OCI-LY3 (cell line): Measurements from ENCODE around the gene HELQ.

ENCODE experiments used
- H2AFZ ChIP-seq: fragments of 200-600, 300-600 bp; shearing (Covaris generic); 2 replicates; pipeline ENCODE4 v1.6.0; 2014; ENCODE audit warnings: antibody characterized with exemption, low read depth, low read length
- H3K27ac ChIP-seq: fragments of 200-600, 300-600 bp; sonication (generic); 2 replicates; pipeline ENCODE4 v1.5.1; 2014; ENCODE audit warnings: mild to moderate bottlenecking, low read length, moderate library complexity, mixed read lengths
- H3K27me3 ChIP-seq: fragments of 200-600, 300-600 bp; sonication (generic); 2 replicates; pipeline ENCODE4 v1.6.1; 2014; ENCODE audit warnings: low read depth, low read length, mixed read lengths
- H3K36me3 ChIP-seq: fragments of 200-600, 300-600 bp; sonication (generic); replicated peaks from 2 replicates; pipeline ENCODE3; 2014; ENCODE audit warnings: low read depth, low read length, mixed read lengths
- H3K4me1 ChIP-seq: fragments of 300-600, 200-600 bp; sonication (generic); 2 replicates; pipeline ENCODE4 v1.6.1; 2014; ENCODE audit warnings: low read length, mixed read lengths
- H3K4me2 ChIP-seq: fragments of 200-600, 300-600 bp; sonication (generic); 2 replicates; pipeline ENCODE4 v1.6.1; 2014; ENCODE audit warnings: low read length, mixed read lengths
- H3K4me3 ChIP-seq: fragments of 300-600, 200-600 bp; sonication (generic); 2 replicates; pipeline ENCODE4 v1.5.1; 2014; ENCODE audit warnings: antibody characterized with exemption, mild to moderate bottlenecking, low read length, moderate library complexity
- H3K79me2 ChIP-seq: fragments of 300-600, 200-600 bp; shearing (Covaris generic); 2 replicates; pipeline ENCODE4 v1.6.1; 2014; ENCODE audit warnings: mild to moderate bottlenecking, low read length, mixed read lengths
- H3K9ac ChIP-seq: fragments of 300-600, 200-600 bp; shearing (Covaris generic); 2 replicates; pipeline ENCODE4 v1.6.0; 2014; ENCODE audit warnings: mild to moderate bottlenecking, low read length, moderate library complexity
- H3K9me3 ChIP-seq: fragments of 200-600, 300-600 bp; shearing (Covaris generic); 2 replicates; pipeline ENCODE4 v1.6.1; 2014; ENCODE audit warnings: low read length, mixed read lengths; ENCODE audit not compliant: insufficient read depth
- H4K20me1 ChIP-seq: fragments of 200-600, 300-600 bp; sonication (generic); 2 replicates; pipeline ENCODE4 v1.6.1; 2016; ENCODE audit warnings: low read length, mixed read lengths; ENCODE audit not compliant: insufficient read depth
- CTCF ChIP-seq: fragments of 200-600, 300-600 bp; sonication (generic); IDR thresholded peaks from 2 replicates; pipeline ENCODE4 v1.5.1; 2014; ENCODE audit warnings: antibody characterized with exemption, low read length, low read depth
- EZH2phosphoT487 ChIP-seq: fragments of 200-600 bp; shearing (Covaris generic); IDR thresholded peaks from 2 replicates; pipeline ENCODE4 v1.6.1; 2018; ENCODE audit warnings: antibody characterized with exemption, mixed run types, low read depth

The HELQ gene

GRCh38 chr4:83431200-83431599 lies 24.4 kb downstream of the HELQ start:
- H3K27ac ChIP-seq, result no peak overlapping the region
- no peaks in the 10 kb centered on the region for H3K79me2 ChIP-seq
- H2AFZ ChIP-seq, result no peak overlapping the region
- no peaks in the 10 kb centered on the region for H4K20me1 ChIP-seq
- no peaks in the 10 kb centered on the region for H3K9me3 ChIP-seq
- no peak overlapping the region for H3K4me3 ChIP-seq
- H3K36me3 ChIP-seq, result peaks cover 9% of the 10 kb centered on the region
- H3K4me1 ChIP-seq, result no peaks in the 10 kb centered on the region
- H3K27me3 ChIP-seq, result no peaks in the 10 kb centered on the region
- H3K9ac ChIP-seq, result no peak overlapping the region
- no peak overlapping the region for H3K4me2 ChIP-seq
- no peak for TF ChIP-seq EZH2phosphoT487
- TF ChIP-seq CTCF, result no peak

GRCh38 chr4:83418211-83418610 lies 37.4 kb downstream of the HELQ start:
- Histone ChIP-seq H3K36me3 (peaks cover 28% of the 10 kb centered on the region), H3K27ac (no peak overlapping the region), H3K9me3 (no peaks in the 10 kb centered on the region), H3K27me3 (no peaks in the 10 kb centered on the region), H3K79me2 (no peaks in the 10 kb centered on the region), H3K4me3 (no peak overlapping the region), H3K9ac (no peak overlapping the region), H3K4me1 (no peaks in the 10 kb centered on the region), H3K4me2 (no peak overlapping the region), H4K20me1 (no peaks in the 10 kb centered on the region), H2AFZ (no peak overlapping the region)
- TF ChIP-seq CTCF (no peak), EZH2phosphoT487 (no peak)

- Histone ChIP-seq H4K20me1 (no peaks in the 10 kb centered on the region), H3K4me1 (no peaks in the 10 kb centered on the region), H3K9ac (no peak overlapping the region), H3K9me3 (no peaks in the 10 kb centered on the region), H3K27me3 (no peaks in the 10 kb centered on the region), H3K4me3 (no peak overlapping the region), H2AFZ (no peak overlapping the region), H3K4me2 (no peak overlapping the region), H3K36me3 (peaks cover 28% of the 10 kb centered on the region), H3K79me2 (no peaks in the 10 kb centered on the region), H3K27ac (no peak overlapping the region)
- no peak for TF ChIP-seq CTCF
- TF ChIP-seq EZH2phosphoT487, result no peak
Measured at GRCh38 chr4:83417566-83417965, 38.1 kb downstream of the HELQ start.

GRCh38 chr4:83413676-83414075 lies 41.9 kb downstream of the HELQ start:
- H3K4me3 ChIP-seq, result no peak overlapping the region
- H3K27me3 ChIP-seq, result no peaks in the 10 kb centered on the region
- H3K36me3 ChIP-seq, result peaks cover 19% of the 10 kb centered on the region
- H3K4me2 ChIP-seq, result no peak overlapping the region
- no peak overlapping the region for H3K9ac ChIP-seq
- H3K79me2 ChIP-seq, result no peaks in the 10 kb centered on the region
- H3K27ac ChIP-seq, result no peak overlapping the region
- H3K9me3 ChIP-seq, result no peaks in the 10 kb centered on the region
- H2AFZ ChIP-seq, result no peak overlapping the region
- no peaks in the 10 kb centered on the region for H3K4me1 ChIP-seq
- no peaks in the 10 kb centered on the region for H4K20me1 ChIP-seq
- no peak for TF ChIP-seq CTCF
- no peak for TF ChIP-seq EZH2phosphoT487
